ENCODE data around the gene SLC22A1. TPM values are rescaled to one million over a fixed set of nuclear protein-coding genes. Genes with fewer than 3 reads are reported as not detected.

The SLC22A1 gene
- total and polyA plus RNA-seq, 4 donors: 0.79 to 1,107 (median 439) TPM

DNA sequence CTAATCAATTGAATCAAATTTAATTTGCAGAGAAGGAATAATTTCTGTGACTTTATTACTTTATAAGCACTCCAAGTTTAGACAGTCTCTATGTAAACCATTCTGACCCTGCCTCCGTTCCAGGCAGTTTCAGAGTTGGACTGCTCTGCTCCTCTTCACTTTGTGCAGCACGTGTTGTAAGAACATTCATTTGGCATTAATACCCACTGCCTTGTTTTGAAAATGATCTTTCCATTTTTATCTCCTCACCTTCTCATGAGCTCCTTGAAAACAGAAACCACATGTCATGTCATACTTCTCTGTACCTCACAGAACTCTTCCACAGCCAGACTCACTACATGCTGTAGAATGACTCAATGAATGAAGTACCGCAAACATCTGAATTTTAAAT, 25.5 kb downstream of the SLC22A1 start (continued):
- TF ChIP-seq FOXA2 (IDR thresholded peaks at IDR 0.05) (no peak), RXRA (IDR thresholded peaks at IDR 0.05) (no peak)
- TF ChIP-seq, protein P1, sequence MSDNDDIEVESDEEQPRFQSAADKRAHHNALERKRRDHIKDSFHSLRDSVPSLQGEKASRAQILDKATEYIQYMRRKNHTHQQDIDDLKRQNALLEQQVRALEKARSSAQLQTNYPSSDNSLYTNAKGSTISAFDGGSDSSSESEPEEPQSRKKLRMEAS (IDR thresholded peaks at IDR 0.05): no peak

DNA sequence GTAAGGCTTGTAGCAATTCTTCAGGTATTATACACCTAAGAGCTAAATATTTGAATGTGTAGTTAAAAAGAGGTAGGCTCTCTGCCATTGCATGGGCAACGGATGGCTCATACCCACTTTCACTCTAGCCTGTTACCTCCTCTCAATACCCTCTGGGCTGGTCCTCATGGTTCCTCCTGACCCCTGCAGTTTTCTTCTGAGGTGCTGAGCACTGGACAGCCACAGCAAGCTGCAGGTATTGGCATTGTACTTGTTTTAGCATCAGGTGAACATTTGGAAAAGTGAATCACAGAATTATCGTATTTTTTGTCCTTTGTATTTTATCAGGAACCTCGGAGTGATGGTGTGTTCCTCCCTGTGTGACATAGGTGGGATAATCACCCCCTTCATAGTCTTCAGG, 32.9 kb downstream of the SLC22A1 start:
- Histone ChIP-seq H3K4me3 (ENCODE audit: low read depth in 1 of 3, low read length in 3 of 3) (no peak overlapping the region), H3K27ac (ENCODE audit: low read depth in 1 of 2, low read length in 2 of 2) (no peak overlapping the region), H3K9me3 (ENCODE audit: control insufficient read depth in 4 of 4, low read length in 3 of 4) (no peaks in the 10 kb centered on the region), H3K27me3 (ENCODE audit: control insufficient read depth in 4 of 4, insufficient read depth in 4 of 4, low read length in 3 of 4) (no peaks in the 10 kb centered on the region), H3K9ac (ENCODE audit: low read depth in 1 of 2, low read length in 2 of 2) (no peak overlapping the region), H3K36me3 (ENCODE audit: control insufficient read depth in 4 of 4, insufficient read depth in 3 of 4, low read depth in 1 of 4, low read length in 3 of 4) (peaks cover 0 to 59% (median 51%) of the 10 kb centered on the region in 4 donors), H3K4me1 (ENCODE audit: control insufficient read depth in 4 of 4, insufficient read depth in 4 of 4, low read length in 3 of 4) (peaks cover 0 to 5% (median 2%) of the 10 kb centered on the region in 4 donors)
- TF ChIP-seq YY1 (IDR thresholded peaks at IDR 0.05) (no peak), FOXA1 (IDR thresholded peaks at IDR 0.05) (no peak), HNF4A (conservative IDR thresholded peaks at IDR 0.05) (no peak), HNF4G (IDR thresholded peaks at IDR 0.05) (no peak), FOXA2 (IDR thresholded peaks at IDR 0.05) (no peak), GABPA (IDR thresholded peaks at IDR 0.05 in 1 of 2, conservative IDR thresholded peaks at IDR 0.05 in 1 of 2) (no peak), TAF1 (conservative IDR thresholded peaks at IDR 0.05) (no peak), RXRA (IDR thresholded peaks at IDR 0.05) (no peak), SP1 (IDR thresholded peaks at IDR 0.05) (no peak)
- TF ChIP-seq, protein P2, sequence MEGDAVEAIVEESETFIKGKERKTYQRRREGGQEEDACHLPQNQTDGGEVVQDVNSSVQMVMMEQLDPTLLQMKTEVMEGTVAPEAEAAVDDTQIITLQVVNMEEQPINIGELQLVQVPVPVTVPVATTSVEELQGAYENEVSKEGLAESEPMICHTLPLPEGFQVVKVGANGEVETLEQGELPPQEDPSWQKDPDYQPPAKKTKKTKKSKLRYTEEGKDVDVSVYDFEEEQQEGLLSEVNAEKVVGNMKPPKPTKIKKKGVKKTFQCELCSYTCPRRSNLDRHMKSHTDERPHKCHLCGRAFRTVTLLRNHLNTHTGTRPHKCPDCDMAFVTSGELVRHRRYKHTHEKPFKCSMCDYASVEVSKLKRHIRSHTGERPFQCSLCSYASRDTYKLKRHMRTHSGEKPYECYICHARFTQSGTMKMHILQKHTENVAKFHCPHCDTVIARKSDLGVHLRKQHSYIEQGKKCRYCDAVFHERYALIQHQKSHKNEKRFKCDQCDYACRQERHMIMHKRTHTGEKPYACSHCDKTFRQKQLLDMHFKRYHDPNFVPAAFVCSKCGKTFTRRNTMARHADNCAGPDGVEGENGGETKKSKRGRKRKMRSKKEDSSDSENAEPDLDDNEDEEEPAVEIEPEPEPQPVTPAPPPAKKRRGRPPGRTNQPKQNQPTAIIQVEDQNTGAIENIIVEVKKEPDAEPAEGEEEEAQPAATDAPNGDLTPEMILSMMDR (IDR thresholded peaks at IDR 0.05; ENCODE audit: low read depth, low read length, missing input control): no peak
- TF ChIP-seq, protein P3, sequence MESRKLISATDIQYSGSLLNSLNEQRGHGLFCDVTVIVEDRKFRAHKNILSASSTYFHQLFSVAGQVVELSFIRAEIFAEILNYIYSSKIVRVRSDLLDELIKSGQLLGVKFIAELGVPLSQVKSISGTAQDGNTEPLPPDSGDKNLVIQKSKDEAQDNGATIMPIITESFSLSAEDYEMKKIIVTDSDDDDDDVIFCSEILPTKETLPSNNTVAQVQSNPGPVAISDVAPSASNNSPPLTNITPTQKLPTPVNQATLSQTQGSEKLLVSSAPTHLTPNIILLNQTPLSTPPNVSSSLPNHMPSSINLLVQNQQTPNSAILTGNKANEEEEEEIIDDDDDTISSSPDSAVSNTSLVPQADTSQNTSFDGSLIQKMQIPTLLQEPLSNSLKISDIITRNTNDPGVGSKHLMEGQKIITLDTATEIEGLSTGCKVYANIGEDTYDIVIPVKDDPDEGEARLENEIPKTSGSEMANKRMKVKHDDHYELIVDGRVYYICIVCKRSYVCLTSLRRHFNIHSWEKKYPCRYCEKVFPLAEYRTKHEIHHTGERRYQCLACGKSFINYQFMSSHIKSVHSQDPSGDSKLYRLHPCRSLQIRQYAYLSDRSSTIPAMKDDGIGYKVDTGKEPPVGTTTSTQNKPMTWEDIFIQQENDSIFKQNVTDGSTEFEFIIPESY (IDR thresholded peaks at IDR 0.05): no peak
- TF ChIP-seq, protein P4, sequence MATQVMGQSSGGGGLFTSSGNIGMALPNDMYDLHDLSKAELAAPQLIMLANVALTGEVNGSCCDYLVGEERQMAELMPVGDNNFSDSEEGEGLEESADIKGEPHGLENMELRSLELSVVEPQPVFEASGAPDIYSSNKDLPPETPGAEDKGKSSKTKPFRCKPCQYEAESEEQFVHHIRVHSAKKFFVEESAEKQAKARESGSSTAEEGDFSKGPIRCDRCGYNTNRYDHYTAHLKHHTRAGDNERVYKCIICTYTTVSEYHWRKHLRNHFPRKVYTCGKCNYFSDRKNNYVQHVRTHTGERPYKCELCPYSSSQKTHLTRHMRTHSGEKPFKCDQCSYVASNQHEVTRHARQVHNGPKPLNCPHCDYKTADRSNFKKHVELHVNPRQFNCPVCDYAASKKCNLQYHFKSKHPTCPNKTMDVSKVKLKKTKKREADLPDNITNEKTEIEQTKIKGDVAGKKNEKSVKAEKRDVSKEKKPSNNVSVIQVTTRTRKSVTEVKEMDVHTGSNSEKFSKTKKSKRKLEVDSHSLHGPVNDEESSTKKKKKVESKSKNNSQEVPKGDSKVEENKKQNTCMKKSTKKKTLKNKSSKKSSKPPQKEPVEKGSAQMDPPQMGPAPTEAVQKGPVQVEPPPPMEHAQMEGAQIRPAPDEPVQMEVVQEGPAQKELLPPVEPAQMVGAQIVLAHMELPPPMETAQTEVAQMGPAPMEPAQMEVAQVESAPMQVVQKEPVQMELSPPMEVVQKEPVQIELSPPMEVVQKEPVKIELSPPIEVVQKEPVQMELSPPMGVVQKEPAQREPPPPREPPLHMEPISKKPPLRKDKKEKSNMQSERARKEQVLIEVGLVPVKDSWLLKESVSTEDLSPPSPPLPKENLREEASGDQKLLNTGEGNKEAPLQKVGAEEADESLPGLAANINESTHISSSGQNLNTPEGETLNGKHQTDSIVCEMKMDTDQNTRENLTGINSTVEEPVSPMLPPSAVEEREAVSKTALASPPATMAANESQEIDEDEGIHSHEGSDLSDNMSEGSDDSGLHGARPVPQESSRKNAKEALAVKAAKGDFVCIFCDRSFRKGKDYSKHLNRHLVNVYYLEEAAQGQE (IDR thresholded peaks at IDR 0.05): no peak
- TF ChIP-seq, protein P1 (IDR thresholded peaks at IDR 0.05): no peak
- TF ChIP-seq, protein P5, sequence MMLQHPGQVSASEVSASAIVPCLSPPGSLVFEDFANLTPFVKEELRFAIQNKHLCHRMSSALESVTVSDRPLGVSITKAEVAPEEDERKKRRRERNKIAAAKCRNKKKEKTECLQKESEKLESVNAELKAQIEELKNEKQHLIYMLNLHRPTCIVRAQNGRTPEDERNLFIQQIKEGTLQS (IDR thresholded peaks at IDR 0.05): no peak
- WGBS: 96% methylated on average over 3 of the region's 3 CpGs
- DNase-seq (ENCODE audit: low spot score): no peak
